Calu3 (cell line): ENCODE measurements around the gene ZC3H12D. TPM values are rescaled to one million over a fixed set of nuclear protein-coding genes. Genes with fewer than 3 reads are reported as not detected.

ENCODE experiments used
- BruUV-seq: library from RNA; stranded (reverse); fragments of 400-500 nt; replicated peaks from 2 replicates; lab custom pipeline; 2021; lab: Mats Ljungman, UMichigan
- CTCF ChIA-PET: fragments of 300-600 bp; sonication (Branson Sonifier 250); formaldehyde crosslinking; loops from one replicate; lab custom pipeline; 2022; ENCODE audit warnings: antibody characterized with exemption; lab: Charles Lee
- DNase-seq: peaks from one replicate; pipeline ENCODE4 v3.0.0; 2022
- H3K27ac Mint-ChIP-seq: one replicate; pipeline ENCODE4 v1.8.0; 2022; ENCODE audit warnings: mixed read lengths; ENCODE audit not compliant: unreplicated experiment
- H3K27me3 Mint-ChIP-seq: one replicate; pipeline ENCODE4 v1.8.0; 2022; ENCODE audit warnings: mixed read lengths; ENCODE audit not compliant: unreplicated experiment
- H3K36me3 Mint-ChIP-seq: one replicate; pipeline ENCODE4 v1.8.0; 2022; ENCODE audit warnings: mild to moderate bottlenecking, moderate library complexity, mixed read lengths; ENCODE audit not compliant: insufficient read depth, unreplicated experiment
- H3K4me1 Mint-ChIP-seq: one replicate; pipeline ENCODE4 v1.8.0; 2022; ENCODE audit warnings: mild to moderate bottlenecking, low read depth, mixed read lengths; ENCODE audit not compliant: unreplicated experiment
- H3K4me3 Mint-ChIP-seq: one replicate; pipeline ENCODE4 v1.8.0; 2022; ENCODE audit warnings: mild to moderate bottlenecking, low read depth, moderate library complexity, mixed read lengths; ENCODE audit not compliant: unreplicated experiment
- H3K9me3 Mint-ChIP-seq: one replicate; pipeline ENCODE4 v1.8.0; 2022; ENCODE audit warnings: low read depth, mixed read lengths; ENCODE audit not compliant: unreplicated experiment
- intact Hi-C: fragments of 100-400 bp; cut with micrococcal nuclease; formaldehyde crosslinking; loops from one replicate; pipeline ENCODE4 v1.10.0; 2022; ENCODE audit not compliant: unreplicated experiment
- total RNA-seq: library from RNA; stranded (reverse); gene quantifications from 2 replicates; pipeline ENCODE4 v1.2.3, GENCODE V29; 2022
- TF ChIP-seq, protein P1 (sequence below): fragments of 200-600 bp; IDR thresholded peaks from one replicate; pipeline ENCODE4 v1.8.0; 2022; ENCODE audit warnings: antibody characterized with exemption; ENCODE audit not compliant: unreplicated experiment

Gene ZC3H12D
- total RNA-seq, 1 experiment from 2014 or later = 0.05 TPM

DNA sequence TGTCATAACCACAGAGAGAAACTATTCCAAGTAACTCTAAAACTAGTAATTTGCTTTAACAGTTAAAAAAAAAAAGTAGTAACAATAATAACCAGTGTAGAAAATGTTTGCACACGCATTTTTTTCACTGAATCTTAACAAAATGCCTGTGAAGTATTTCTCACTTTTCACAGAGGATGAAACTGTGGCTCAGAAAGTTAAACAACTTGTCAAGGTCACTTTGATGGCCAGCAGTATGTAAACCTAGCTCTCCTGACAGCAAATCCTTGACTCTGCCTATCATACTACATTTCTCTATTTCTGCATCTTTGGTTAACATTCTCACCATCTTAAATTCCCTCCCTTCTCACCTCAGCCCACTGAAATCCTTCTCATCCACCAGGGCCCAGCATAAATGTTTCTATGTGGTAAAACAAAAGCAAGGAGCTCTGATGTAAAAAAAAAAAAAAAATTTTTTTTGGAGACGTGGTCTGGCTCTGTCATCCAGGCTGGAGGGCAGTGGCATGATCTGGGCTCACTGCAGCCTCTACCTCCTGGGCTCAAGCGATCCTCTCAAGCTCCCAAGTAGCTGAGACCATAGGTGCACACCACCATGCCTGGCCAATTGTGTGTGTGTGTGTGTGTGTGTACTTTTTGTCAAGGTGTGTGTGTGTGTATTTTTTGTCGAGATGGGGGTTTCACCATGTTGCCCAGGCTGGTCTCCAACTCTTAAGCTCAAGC is 26.1 kb upstream of the ZC3H12D start:
- Mint-ChIP-seq H3K4me1 (no peaks in the 10 kb centered on the region), H3K36me3 (peaks cover 6% of the 10 kb centered on the region), H3K9me3 (no peaks in the 10 kb centered on the region), H3K27me3 (no peaks in the 10 kb centered on the region), H3K4me3 (no peak overlapping the region), H3K27ac (no peak overlapping the region)
- BruUV-seq = no TSS peak
- intact Hi-C loops = no loop called here
- no peak for DNase-seq
- TF ChIP-seq, protein P1, sequence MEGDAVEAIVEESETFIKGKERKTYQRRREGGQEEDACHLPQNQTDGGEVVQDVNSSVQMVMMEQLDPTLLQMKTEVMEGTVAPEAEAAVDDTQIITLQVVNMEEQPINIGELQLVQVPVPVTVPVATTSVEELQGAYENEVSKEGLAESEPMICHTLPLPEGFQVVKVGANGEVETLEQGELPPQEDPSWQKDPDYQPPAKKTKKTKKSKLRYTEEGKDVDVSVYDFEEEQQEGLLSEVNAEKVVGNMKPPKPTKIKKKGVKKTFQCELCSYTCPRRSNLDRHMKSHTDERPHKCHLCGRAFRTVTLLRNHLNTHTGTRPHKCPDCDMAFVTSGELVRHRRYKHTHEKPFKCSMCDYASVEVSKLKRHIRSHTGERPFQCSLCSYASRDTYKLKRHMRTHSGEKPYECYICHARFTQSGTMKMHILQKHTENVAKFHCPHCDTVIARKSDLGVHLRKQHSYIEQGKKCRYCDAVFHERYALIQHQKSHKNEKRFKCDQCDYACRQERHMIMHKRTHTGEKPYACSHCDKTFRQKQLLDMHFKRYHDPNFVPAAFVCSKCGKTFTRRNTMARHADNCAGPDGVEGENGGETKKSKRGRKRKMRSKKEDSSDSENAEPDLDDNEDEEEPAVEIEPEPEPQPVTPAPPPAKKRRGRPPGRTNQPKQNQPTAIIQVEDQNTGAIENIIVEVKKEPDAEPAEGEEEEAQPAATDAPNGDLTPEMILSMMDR = no peak
- CTCF ChIA-PET = no interaction called here

DNA sequence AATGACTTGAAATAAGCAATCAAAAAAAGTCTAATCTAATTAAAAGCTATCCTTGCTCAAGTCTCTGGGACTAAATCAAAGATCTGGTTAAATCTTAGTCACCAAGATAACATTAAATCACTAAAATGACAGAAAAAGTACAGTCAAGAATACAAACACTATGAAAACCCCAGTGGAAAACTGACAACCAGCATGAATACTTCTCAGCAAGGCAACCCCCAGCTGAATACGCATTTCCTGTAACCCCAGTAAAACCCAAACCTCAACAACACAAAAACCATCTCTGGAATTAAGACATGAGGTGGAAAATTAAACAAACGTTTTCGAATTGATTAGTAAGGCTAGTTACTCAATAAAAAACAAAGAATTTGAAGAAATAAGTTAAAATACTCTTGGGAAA is 23.7 kb upstream of the ZC3H12D start:
- Mint-ChIP-seq H3K9me3 (no peaks in the 10 kb centered on the region), H3K4me3 (no peak overlapping the region), H3K27ac (no peak overlapping the region), H3K27me3 (no peaks in the 10 kb centered on the region), H3K4me1 (no peaks in the 10 kb centered on the region), H3K36me3 (peaks cover 6% of the 10 kb centered on the region)
- CTCF ChIA-PET = no interaction called here
- TF ChIP-seq, protein P1 = no peak
- no TSS peak for BruUV-seq
- DNase-seq = no peak
- intact Hi-C loops = no loop called here

DNA sequence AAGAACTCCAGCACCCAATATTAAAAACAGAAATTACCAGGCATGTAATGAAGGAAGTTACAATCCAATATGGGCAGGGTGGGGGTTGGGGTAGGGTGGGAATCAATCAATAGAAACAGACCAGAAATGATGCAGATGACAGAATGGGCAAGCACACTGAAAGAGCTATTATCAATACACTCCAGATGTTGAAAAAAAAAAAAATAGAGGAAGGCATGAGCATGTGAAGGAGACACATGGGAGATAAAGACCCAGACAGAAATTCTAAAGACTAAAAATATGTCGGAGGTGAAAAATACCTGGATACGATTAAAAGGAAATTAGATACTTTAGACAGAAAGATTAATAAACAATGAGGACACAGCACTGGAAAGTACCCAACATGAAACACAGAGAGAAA is 19.1 kb upstream of the ZC3H12D start:
- H3K4me1 Mint-ChIP-seq = no peaks in the 10 kb centered on the region
- no peak overlapping the region for H3K27ac Mint-ChIP-seq
- H3K4me3 Mint-ChIP-seq = no peak overlapping the region
- CTCF ChIA-PET = no interaction called here
- H3K36me3 Mint-ChIP-seq = no peaks in the 10 kb centered on the region
- DNase-seq = no peak
- intact Hi-C loops = no loop called here
- BruUV-seq = no TSS peak
- no peaks in the 10 kb centered on the region for H3K9me3 Mint-ChIP-seq
- no peaks in the 10 kb centered on the region for H3K27me3 Mint-ChIP-seq
- TF ChIP-seq, protein P1 = no peak

DNA sequence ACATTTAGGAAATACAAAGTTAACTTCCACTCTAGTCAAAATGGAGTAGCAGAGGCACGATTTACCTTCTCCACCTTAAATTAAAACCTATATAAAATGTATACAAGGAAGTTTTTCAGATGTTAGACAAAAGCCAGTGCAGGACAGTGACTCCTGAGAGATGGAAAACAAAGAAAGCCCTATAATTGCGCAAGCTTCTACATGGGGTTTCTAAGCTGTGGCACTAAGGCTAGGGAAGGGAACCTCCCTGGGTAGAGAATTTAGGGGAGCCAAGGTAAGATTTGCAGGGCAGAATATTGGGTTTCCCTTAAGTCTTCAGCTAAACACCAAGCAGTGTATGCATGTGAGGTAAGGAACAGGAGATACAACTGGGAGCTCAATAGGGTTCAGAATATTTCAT is 18.5 kb upstream of the ZC3H12D start:
- DNase-seq = no peak
- CTCF ChIA-PET = no interaction called here
- Mint-ChIP-seq H3K9me3 (no peaks in the 10 kb centered on the region), H3K27ac (no peak overlapping the region), H3K4me1 (no peaks in the 10 kb centered on the region), H3K4me3 (no peak overlapping the region), H3K36me3 (no peaks in the 10 kb centered on the region), H3K27me3 (no peaks in the 10 kb centered on the region)
- intact Hi-C loops = no loop called here
- BruUV-seq = no TSS peak
- TF ChIP-seq, protein P1 = no peak
